H9 (cell line): Measurements from ENCODE around the gene ATP6V0A1. TPM values are rescaled to one million over a fixed set of nuclear protein-coding genes. Genes with fewer than 3 reads are reported as not detected.

Experiments used
- DNase-seq: peaks from one replicate; pipeline ENCODE4 v3.0.0-alpha.2; 2017
- H2AFZ ChIP-seq: one replicate; pipeline ENCODE4 v1.6.1; 2013; ENCODE audit warnings: mild to moderate bottlenecking, low read length, control low read depth, moderate library complexity
- H2AK5ac ChIP-seq: 2 replicates; pipeline ENCODE4 v1.6.1; 2013; ENCODE audit warnings: low read length, control low read depth, mixed read lengths; ENCODE audit not compliant: insufficient read length
- H2BK120ac ChIP-seq: one replicate; pipeline ENCODE4 v1.6.1; 2013; ENCODE audit warnings: low read depth, mild to moderate bottlenecking, low read length, control low read depth, inconsistent platforms; ENCODE audit not compliant: poor library complexity, severe bottlenecking
- H2BK12ac ChIP-seq: 2 replicates; pipeline ENCODE4 v1.6.1; 2013; ENCODE audit warnings: low read length, control low read depth, mixed read lengths, low read depth; ENCODE audit not compliant: insufficient read length
- H2BK15ac ChIP-seq: 2 replicates; pipeline ENCODE4 v1.6.1; 2013; ENCODE audit warnings: low read depth, low read length, control low read depth
- H2BK20ac ChIP-seq: one replicate; pipeline ENCODE4 v1.6.1; 2013; ENCODE audit warnings: low read depth, mild to moderate bottlenecking, low read length, control low read depth, inconsistent platforms; ENCODE audit not compliant: poor library complexity, severe bottlenecking
- H2BK5ac ChIP-seq: 2 replicates; pipeline ENCODE4 v1.6.1; 2013; ENCODE audit warnings: low read length, control low read depth, mixed read lengths; ENCODE audit not compliant: insufficient read length
- H3K14ac ChIP-seq: 2 replicates; pipeline ENCODE4 v1.6.1; 2013; ENCODE audit warnings: low read length, control low read depth; ENCODE audit not compliant: insufficient read depth
- H3K18ac ChIP-seq: 2 replicates; pipeline ENCODE4 v1.6.1; 2013; ENCODE audit warnings: low read depth, mild to moderate bottlenecking, mixed read lengths, low read length, control low read depth; ENCODE audit not compliant: insufficient read length
- H3K23ac ChIP-seq: 2 replicates; pipeline ENCODE4 v1.6.1; 2013; ENCODE audit warnings: low read length, control low read depth, mixed read lengths, low read depth; ENCODE audit not compliant: insufficient read length
- H3K23me2 ChIP-seq: 2 replicates; pipeline ENCODE4 v1.6.1; 2013; ENCODE audit warnings: low read depth, mild to moderate bottlenecking, mixed read lengths, low read length, control low read depth; ENCODE audit not compliant: insufficient read length, poor library complexity, severe bottlenecking
- H3K27ac ChIP-seq: 2 replicates; pipeline ENCODE4 v1.5.1; 2013; ENCODE audit warnings: low read length, control low read depth, mixed read lengths, low read depth; ENCODE audit not compliant: insufficient read length
- H3K27me3 ChIP-seq: 2 replicates; pipeline ENCODE4 v1.6.1; 2013; ENCODE audit warnings: low read length, control low read depth, inconsistent platforms; ENCODE audit not compliant: insufficient read depth
- H3K4ac ChIP-seq: 2 replicates; pipeline ENCODE4 v1.6.1; 2013; ENCODE audit warnings: low read depth, mild to moderate bottlenecking, control low read depth, inconsistent platforms, low read length, moderate library complexity
- H3K4me1 ChIP-seq: 2 replicates; pipeline ENCODE4 v1.6.1; 2013; ENCODE audit warnings: low read length, control low read depth, inconsistent platforms; ENCODE audit not compliant: insufficient read depth
- H3K4me2 ChIP-seq: 2 replicates; pipeline ENCODE4 v1.6.1; 2013; ENCODE audit warnings: low read length, control low read depth, mixed read lengths; ENCODE audit not compliant: insufficient read length, insufficient read depth
- H3K56ac ChIP-seq: 2 replicates; pipeline ENCODE4 v1.6.1; 2013; ENCODE audit warnings: low read depth, mild to moderate bottlenecking, mixed read lengths, low read length, control low read depth; ENCODE audit not compliant: insufficient read length
- H3K79me1 ChIP-seq: 2 replicates; pipeline ENCODE4 v1.6.1; 2013; ENCODE audit warnings: low read depth, mild to moderate bottlenecking, moderate library complexity, low read length, control low read depth, inconsistent platforms; ENCODE audit not compliant: insufficient read depth, poor library complexity, severe bottlenecking
- H3K79me2 ChIP-seq: 2 replicates; pipeline ENCODE4 v1.6.1; 2013; ENCODE audit warnings: low read length, control low read depth, inconsistent platforms; ENCODE audit not compliant: insufficient read depth
- H3K9ac ChIP-seq: 2 replicates; pipeline ENCODE4 v1.6.1; 2013; ENCODE audit warnings: low read length, control low read depth, mixed read lengths; ENCODE audit not compliant: insufficient read length; ENCODE audit errors: extremely low read depth
- H3K9me3 ChIP-seq: one replicate; pipeline ENCODE4 v1.6.1; 2013; ENCODE audit warnings: low read depth, low read length, inconsistent platforms; ENCODE audit not compliant: control insufficient read depth
- H3T11ph ChIP-seq: one replicate; pipeline ENCODE4 v1.6.1; 2013; ENCODE audit warnings: mild to moderate bottlenecking, low read length, control low read depth, inconsistent platforms
- H4K20me1 ChIP-seq: one replicate; pipeline ENCODE4 v1.6.1; 2013; ENCODE audit not compliant: control insufficient read depth, insufficient read length, insufficient read depth
- H4K5ac ChIP-seq: 2 replicates; pipeline ENCODE4 v1.6.1; 2013; ENCODE audit warnings: low read depth, mild to moderate bottlenecking, mixed read lengths, low read length, control low read depth; ENCODE audit not compliant: insufficient read length
- H4K8ac ChIP-seq: replicated peaks from 2 replicates; pipeline ENCODE4 v1.6.1; 2013; ENCODE audit warnings: low read length, control low read depth, mixed read lengths, low read depth; ENCODE audit not compliant: insufficient read length
- H4K91ac ChIP-seq: 2 replicates; pipeline ENCODE4 v1.6.1; 2013; ENCODE audit warnings: low read depth, mild to moderate bottlenecking, moderate library complexity, mixed read lengths, low read length, control low read depth; ENCODE audit not compliant: insufficient read length
- H3K27ac Mint-ChIP-seq, 3 experiments: 2 replicates in 2 of 3; 3 replicates in 1 of 3; pipeline ENCODE4 v1.8.0; 2020 to 2021; ENCODE audit warnings: mixed read lengths in 3 of 3, mild to moderate bottlenecking in 1 of 3, moderate library complexity in 1 of 3
- H3K27me3 Mint-ChIP-seq: 2 replicates; pipeline ENCODE4 v1.8.0; 2021; ENCODE audit warnings: low read depth, mild to moderate bottlenecking, moderate library complexity, mixed read lengths
- H3K36me3 Mint-ChIP-seq, 3 experiments: 2 replicates in 2 of 3; 3 replicates in 1 of 3; pipeline ENCODE4 v1.8.0; 2020 to 2021; ENCODE audit warnings: low read depth in 3 of 3, mixed read lengths in 3 of 3; ENCODE audit not compliant: insufficient read depth in 1 of 3
- H3K4me1 Mint-ChIP-seq, 2 experiments: 2 replicates each; pipeline ENCODE4 v1.8.0; 2020; ENCODE audit warnings: mixed read lengths in 2 of 2
- H3K4me3 Mint-ChIP-seq, 2 experiments: 2 replicates in 1 of 2; 3 replicates in 1 of 2; pipeline ENCODE4 v1.8.0; 2020 to 2021; ENCODE audit warnings: mild to moderate bottlenecking in 2 of 2, mixed read lengths in 2 of 2, moderate library complexity in 1 of 2
- H3K9me3 Mint-ChIP-seq, 2 experiments: 2 replicates in 1 of 2; 3 replicates in 1 of 2; pipeline ENCODE4 v1.8.0; 2020; ENCODE audit warnings: mild to moderate bottlenecking in 2 of 2, mixed read lengths in 2 of 2, moderate library complexity in 1 of 2
- whole genome bisulfite sequencing: extraction: QIAGEN DNeasy Blood & Tissue Kit; methylation state at CpG from one replicate; pipeline ENCODE4 v1.1.7; 2013; ENCODE audit warnings: missing lambda C conversion rate, low lambda C conversion rate, mixed read lengths; ENCODE audit not compliant: insufficient read length; ENCODE audit errors: extremely low coverage; 5-methylcytosine and 5-hydroxymethylcytosine counted together
- total RNA-seq: library from RNA; stranded (reverse); gene quantifications from 2 replicates; pipeline ENCODE4 v1.2.1, GENCODE V29; 2021
- TF ChIP-seq, protein P1 (sequence below): fragments of 200-600 bp; sonication (generic); conservative IDR thresholded peaks from 3 replicates; pipeline ENCODE4 v1.8.0; 2021; ENCODE audit warnings: antibody characterized with exemption, mild to moderate bottlenecking

ATP6V0A1 gene
- total RNA-seq, 1 experiment from 2014 or later = 54.1 TPM

GRCh38 chr17:42525221-42525620 is 66.5 kb downstream of the ATP6V0A1 start:
- H3K56ac ChIP-seq = no peak overlapping the region
- no peaks in the 10 kb centered on the region for H3K79me1 ChIP-seq
- no peaks in the 10 kb centered on the region for H3K27me3 ChIP-seq
- no peak overlapping the region for H4K8ac ChIP-seq
- Mint-ChIP-seq H3K4me1 (peaks cover 11 to 15% of the 10 kb centered on the region in 2 experiments), H3K9me3 (0 out of 5 replicates have a peak, but pooled peaks cover 0 to 3% of the 10 kb centered on the region in 2 experiments), H3K27me3 (peaks cover 20% of the 10 kb centered on the region), H3K4me3 (no peak overlapping the region), H3K36me3 (peaks cover 0 to 25% (median 19%) of the 10 kb centered on the region in 3 experiments; a peak in 6 of 7 replicates), H3K27ac (no peak overlapping the region)
- no peak overlapping the region for H2BK12ac ChIP-seq
- H3K23ac ChIP-seq = no peak overlapping the region
- no peak overlapping the region for H4K91ac ChIP-seq
- no peak overlapping the region for H3K9ac ChIP-seq
- TF ChIP-seq, protein P1, sequence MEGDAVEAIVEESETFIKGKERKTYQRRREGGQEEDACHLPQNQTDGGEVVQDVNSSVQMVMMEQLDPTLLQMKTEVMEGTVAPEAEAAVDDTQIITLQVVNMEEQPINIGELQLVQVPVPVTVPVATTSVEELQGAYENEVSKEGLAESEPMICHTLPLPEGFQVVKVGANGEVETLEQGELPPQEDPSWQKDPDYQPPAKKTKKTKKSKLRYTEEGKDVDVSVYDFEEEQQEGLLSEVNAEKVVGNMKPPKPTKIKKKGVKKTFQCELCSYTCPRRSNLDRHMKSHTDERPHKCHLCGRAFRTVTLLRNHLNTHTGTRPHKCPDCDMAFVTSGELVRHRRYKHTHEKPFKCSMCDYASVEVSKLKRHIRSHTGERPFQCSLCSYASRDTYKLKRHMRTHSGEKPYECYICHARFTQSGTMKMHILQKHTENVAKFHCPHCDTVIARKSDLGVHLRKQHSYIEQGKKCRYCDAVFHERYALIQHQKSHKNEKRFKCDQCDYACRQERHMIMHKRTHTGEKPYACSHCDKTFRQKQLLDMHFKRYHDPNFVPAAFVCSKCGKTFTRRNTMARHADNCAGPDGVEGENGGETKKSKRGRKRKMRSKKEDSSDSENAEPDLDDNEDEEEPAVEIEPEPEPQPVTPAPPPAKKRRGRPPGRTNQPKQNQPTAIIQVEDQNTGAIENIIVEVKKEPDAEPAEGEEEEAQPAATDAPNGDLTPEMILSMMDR = no peak
- H3K4ac ChIP-seq = no peak overlapping the region
- no peak for DNase-seq
- no peak overlapping the region for H2BK20ac ChIP-seq
- no peak overlapping the region for H4K5ac ChIP-seq
- no peak overlapping the region for H3K18ac ChIP-seq
- H3K4me1 ChIP-seq = no peaks in the 10 kb centered on the region
- H2BK5ac ChIP-seq = no peak overlapping the region
- H2BK120ac ChIP-seq = no peak overlapping the region
- no peaks in the 10 kb centered on the region for H3K9me3 ChIP-seq
- no peaks in the 10 kb centered on the region for H3K23me2 ChIP-seq
- no peak overlapping the region for H2AFZ ChIP-seq
- no peaks in the 10 kb centered on the region for H3K79me2 ChIP-seq
- no peak overlapping the region for H3K4me2 ChIP-seq
- H2BK15ac ChIP-seq = no peak overlapping the region
- H4K20me1 ChIP-seq = no peaks in the 10 kb centered on the region
- no peak overlapping the region for H3K14ac ChIP-seq
- no peak overlapping the region for H3K27ac ChIP-seq
- H3T11ph ChIP-seq = no peak overlapping the region
- WGBS = no CpG with 5 or more reads among the region's 2 CpGs
- no peak overlapping the region for H2AK5ac ChIP-seq
